Measurements from ENCODE around the gene ZBTB7A.
"Not testable (repeated sequence)": the region's sequence is repeated elsewhere in the genome, so short reads cannot be mapped to it uniquely, and the experiment has no call there.

The ZBTB7A gene

DNA sequence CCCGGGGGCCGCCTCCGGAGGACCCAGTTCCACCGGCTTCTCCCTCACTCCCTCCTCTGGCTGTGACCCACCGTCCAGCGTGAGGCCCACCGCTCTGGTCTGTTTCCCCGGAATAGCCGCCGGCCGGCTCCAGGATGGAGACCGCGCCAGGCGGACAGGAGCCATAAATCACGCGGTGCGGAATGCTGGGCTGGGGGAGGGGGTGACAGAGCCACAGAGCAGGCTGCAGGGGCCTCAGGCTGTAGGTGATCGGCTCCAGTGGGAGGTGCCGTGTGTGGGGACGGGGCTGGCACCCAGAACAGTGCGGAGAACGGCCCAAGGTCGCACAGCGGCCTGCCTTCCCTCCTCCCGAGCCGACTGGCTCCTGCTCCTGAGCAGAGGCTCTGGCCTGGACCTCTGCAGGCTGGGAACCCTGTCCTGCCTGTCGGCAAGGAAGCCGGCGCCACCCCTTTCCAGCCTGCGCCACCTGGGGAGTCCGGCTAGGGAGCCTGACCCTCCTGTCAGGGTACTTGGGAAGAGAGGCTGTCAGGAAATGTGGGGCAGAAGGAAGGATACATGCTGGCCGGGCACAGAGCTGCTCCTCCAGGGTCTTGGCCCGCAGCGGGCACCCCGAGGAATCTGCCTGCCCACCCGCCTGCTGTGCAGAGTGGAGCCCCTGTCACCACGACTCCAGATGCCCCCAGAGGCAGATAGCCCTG, 50.8 kb downstream of the ZBTB7A start:
- no peak for DNase-seq (ENCODE audit: low spot score)

DNA sequence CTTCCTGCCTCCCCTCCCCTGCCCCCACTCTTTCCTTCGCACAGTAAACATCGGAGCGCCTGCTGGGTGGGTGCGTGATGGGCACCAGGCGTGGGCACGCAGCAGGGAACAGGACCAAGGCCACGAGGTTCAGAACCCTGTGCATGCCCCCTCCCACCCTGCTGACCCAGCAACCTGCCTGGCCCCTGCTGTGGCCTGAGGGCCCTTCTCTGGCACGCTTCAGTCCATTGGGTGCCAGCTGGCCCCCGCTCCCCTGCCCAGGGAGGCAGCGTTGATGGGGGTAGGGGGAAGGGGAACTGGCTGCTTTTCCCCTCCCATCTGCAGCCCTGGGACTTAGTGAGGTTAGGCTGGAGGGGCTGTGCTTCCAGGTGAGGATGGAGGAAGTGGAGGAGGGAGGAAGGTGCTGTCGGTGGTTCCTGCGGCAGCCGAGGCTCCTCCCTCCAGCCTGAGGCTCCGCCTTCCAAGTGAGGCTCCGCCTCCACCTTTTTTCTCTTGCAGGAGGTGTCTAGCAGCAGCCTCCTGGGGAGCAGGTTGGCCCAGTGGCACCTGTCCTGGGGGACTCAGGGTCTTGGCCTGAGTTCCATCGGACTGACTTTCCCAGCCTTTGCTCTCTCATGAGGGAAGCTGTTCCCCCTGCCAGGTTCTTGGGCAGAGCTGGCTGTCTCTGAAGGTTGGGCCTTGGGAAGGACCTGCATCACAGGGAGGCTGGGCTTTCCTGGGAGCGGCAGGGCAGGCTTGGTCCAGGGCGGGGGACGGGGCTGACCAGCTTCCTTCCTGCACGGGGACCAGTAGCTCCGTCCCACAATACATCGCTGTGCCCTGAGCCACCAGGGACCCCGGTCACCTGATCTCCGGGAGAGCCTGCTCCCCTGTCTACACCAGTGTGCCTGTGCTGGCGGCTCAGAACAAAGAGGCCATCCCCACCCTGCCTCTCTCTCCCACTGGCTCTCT, 51.9 kb downstream of the ZBTB7A start:
- no peak for DNase-seq (ENCODE audit: low spot score)

- no peak for DNase-seq (ENCODE audit: low spot score)
Observed at GRCh38 chr19:4013886-4014540, 52.7 kb downstream of the ZBTB7A start.

DNA sequence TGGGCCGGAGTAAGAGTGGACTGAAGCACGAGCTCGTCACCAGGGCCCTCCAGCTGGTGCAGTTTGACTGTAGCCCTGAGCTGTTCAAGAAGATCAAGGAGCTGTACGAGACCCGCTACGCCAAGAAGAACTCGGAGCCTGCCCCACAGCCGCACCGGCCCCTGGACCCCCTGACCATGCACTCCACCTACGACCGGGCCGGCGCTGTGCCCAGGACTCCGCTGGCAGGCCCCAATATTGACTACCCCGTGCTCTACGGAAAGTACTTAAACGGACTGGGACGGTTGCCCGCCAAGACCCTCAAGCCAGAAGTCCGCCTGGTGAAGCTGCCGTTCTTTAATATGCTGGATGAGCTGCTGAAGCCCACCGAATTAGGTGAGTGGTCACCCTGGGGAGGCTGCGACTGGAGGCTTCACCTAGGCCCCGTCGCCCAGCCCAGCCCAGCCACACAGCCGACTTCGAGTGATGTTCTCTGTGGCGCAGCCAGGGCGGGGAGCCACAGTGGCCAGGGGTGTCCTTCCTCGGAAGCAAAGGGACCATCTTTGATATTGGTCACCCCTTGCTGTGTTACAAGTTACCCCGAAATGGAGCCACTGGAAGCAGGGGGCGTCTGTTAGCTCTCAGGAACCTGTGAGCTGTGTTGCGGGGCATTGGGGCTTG, 53.6 kb downstream of the ZBTB7A start:
- no peak for DNase-seq (ENCODE audit: low spot score)

GRCh38 chr19:4012092-4012974, 54.4 kb downstream of the ZBTB7A start:
- no peak for DNase-seq (ENCODE audit: low spot score)

DNA sequence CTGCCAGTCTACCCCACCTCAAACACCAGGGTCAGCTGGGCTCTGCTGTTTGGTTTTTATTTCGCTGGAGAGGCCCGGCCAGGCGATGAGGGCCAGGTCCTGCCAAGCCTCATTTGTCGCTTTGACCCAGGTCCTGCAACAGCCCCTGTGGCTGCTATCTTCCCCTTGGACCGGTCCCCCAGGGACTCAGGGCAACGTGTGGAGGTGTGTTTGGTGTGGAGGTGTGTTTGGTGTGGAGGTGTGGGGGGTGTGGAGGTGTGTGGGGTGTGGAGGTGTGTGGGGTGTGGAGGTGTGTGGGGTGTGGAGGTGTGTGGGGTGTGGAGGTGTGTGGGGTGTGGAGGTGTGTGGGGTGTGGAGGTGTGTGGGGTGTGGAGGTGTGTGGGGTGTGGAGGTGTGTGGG, 55.3 kb downstream of the ZBTB7A start:
- DNase-seq (ENCODE audit: low spot score) = not testable (repeated sequence)

- DNase-seq (ENCODE audit: low spot score) = no peak
Observed at GRCh38 chr19:4010808-4011110, 55.9 kb downstream of the ZBTB7A start.

DNA sequence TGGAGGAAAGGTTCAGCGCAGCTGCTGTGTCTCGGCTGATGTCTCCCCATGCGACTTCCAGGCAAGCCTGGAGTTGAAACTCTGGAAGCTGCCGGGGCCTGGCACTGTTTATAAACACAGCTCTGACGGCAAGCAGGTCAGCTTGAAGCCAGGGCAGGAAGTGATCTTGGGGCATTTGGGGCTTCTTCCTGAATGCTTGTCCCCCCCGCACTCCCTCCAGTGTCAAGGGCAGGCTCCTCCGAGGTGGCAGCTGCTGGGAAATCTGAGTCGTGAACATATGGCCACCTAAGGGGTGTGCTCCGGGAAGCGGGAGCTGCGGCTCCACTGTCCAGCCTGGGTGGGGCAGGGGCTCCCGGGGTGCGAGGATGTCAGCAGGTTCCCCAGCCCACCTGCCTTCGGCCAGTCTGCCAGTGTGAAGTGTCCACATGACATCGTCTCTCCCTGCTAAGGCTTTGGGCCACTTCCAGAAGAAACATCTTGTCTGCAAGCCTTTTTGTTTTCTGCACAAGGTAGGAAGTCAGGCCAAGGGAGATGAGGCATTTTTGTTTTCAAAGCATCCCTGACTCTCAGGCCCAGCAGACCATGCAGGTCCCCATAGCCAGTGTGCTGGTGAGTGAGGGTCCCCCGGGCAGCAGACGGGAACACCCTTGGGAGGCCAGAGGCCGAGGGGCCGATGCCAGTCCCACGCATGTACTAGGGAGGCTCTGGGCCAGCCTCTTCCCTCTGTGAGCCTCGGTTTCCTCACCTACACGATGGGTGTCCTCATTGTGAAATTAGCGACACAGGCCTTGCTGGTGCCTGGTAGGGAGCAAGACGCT, 56.5 kb downstream of the ZBTB7A start:
- DNase-seq (ENCODE audit: low spot score) = no peak

- no peak for DNase-seq (ENCODE audit: low spot score)
Observed at GRCh38 chr19:4007836-4008539, 58.7 kb downstream of the ZBTB7A start.

- DNase-seq (ENCODE audit: low spot score) = peak; percentile 92
Observed at GRCh38 chr19:4007021-4007835, 59.5 kb downstream of the ZBTB7A start, which contains the start of gene PIAS4. TSS of gene PIAS4 (plus strand) at chr19:4007736. CDS start at chr19:4007761, 25 bp downstream.

- not testable (repeated sequence) for DNase-seq (ENCODE audit: low spot score)
Observed at GRCh38 chr19:4005436-4005835, 61.3 kb downstream of the ZBTB7A start.

- DNase-seq (ENCODE audit: low spot score) = not testable (repeated sequence)
Observed at GRCh38 chr19:4000798-4001197, 65.9 kb downstream of the ZBTB7A start.

- DNase-seq (ENCODE audit: low spot score) = not testable (repeated sequence)
Observed at GRCh38 chr19:3998667-3999412, 67.9 kb downstream of the ZBTB7A start.

DNA sequence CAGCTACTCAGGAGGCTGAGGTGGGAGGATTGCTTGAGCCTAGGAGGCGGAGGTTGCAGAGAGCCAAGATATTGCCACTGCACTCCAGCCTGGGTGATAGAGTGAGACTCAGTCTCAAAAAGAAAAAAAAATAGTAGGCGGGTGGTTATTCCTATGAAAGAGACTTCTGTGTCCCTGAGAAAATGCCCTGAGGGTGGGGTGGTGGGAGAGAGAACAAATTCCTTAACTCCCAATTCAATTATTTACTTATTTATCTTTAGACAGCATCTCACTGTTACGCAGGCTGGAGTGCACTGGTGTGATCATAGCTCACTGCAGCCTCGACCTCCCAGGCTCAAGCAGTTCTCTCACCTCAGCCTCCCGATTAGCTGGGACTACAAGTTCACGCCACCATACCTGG, 71.1 kb downstream of the ZBTB7A start:
- DNase-seq (ENCODE audit: low spot score) = no peak
